VCaP (cell line): ENCODE measurements around the gene STX7.

ENCODE experiments used
- H3K27ac ChIP-seq: fragments of 450-650 bp; 2 replicates; pipeline ENCODE4 v1.5.1; 2017
- CTCF ChIP-seq: fragments of 450-650 bp; conservative IDR thresholded peaks from 2 replicates; pipeline ENCODE4 v1.5.1; 2017; ENCODE audit warnings: mild to moderate bottlenecking, moderate library complexity

Gene STX7

GRCh38 chr6:132505158-132505557 is 7.8 kb downstream of the STX7 start:
- H3K27ac ChIP-seq = no peak overlapping the region
- no peak for TF ChIP-seq CTCF

DNA sequence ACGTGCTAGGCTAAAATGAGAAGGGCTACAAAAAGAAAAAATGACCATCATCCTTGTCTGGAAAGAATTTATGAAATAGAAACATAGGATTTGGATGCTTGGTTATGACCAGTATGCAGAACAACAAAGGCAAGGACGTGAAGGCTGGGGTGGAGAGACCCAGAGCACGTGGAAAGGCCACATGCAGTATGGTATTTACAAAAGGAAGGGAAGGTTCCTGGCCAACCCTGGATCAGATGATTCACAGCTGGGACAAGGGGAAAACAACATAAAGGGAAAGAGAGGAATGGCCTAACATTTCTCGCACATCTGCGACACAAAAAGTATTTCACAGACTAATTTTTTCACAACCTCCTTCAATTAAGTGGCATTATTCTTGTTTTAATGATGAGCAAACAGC is 8.2 kb downstream of the STX7 start:
- no peak overlapping the region for H3K27ac ChIP-seq

GRCh38 chr6:132499757-132500156 is 13.2 kb downstream of the STX7 start:
- H3K27ac ChIP-seq = no peak overlapping the region
- TF ChIP-seq CTCF = no peak

More for the DNA sequence above, 8.2 kb downstream of the STX7 start:
- no peak for TF ChIP-seq CTCF

DNA sequence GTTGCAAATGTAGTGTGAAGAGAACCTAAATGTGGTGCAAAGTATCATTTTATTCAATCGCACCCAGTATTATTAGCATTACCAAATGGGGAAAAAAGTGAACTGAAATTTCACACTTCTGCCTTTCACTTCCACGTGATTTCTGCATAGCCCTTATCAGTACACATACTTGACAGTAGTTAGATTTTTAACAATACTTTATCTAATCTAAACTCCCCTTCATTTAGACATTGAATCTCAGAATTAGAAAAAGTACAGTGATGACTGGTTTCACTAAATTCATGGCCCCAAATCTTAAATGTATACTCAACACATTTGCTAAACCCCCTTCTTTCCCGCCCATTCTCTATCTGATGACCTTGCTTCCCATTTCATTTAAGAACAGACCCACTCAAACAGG is 14.3 kb downstream of the STX7 start:
- TF ChIP-seq CTCF = no peak
- H3K27ac ChIP-seq = no peak overlapping the region

- TF ChIP-seq CTCF = no peak
- H3K27ac ChIP-seq = no peak overlapping the region
Observed at GRCh38 chr6:132496519-132497180, 16.3 kb downstream of the STX7 start.

DNA sequence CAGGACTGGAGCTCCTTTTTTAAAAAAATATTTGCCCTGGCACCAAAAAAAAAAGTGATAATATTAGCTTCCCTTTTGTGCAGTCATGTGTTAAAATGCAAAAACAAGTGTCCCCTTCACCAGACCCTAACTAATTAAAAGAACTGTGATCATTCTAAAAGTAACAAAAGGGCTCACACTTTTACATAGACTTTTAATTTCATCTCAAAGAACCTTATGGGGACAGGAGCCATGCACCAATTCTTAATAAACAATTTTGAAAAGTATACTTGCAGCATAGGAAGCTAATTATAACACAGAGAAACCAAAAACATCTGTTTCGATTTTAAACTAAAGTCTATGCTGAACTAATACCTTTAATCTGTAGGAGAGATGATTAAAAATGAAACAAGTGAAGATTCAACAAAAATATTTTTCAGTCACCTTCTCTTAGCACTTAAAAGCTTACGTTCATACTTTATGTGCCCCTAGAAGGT is 17.3 kb downstream of the STX7 start:
- TF ChIP-seq CTCF = no peak
- H3K27ac ChIP-seq = no peak overlapping the region

DNA sequence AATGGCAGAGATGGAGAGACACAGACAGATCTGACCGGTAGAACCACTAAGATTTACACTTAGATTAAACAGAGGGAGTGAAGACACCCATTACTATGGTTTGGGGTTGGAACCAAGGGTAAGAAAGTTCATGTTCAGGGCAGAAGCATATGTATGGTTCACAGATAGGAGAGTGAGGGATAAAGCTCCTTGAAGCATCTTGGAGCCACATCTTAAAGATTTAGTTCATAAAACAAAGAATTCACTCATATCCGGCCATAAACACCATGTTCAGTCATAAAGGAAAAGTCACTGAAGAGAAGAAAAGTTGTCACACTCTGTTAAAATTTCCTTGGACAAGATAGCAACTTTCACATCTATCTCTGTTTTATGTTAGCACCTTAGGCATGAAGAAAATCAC is 18.0 kb downstream of the STX7 start:
- no peak overlapping the region for H3K27ac ChIP-seq
- TF ChIP-seq CTCF = no peak
